ENCODE results near the gene AVPI1.
A peak's percentile ranks its signal among the peaks of the same experiment; 100 is the strongest.

AVPI1 gene

GRCh38 chr10:97686962-97687784 is at the start of gene AVPI1:
Gene AVPI1, minus strand, starts transcription at chr10:97687241. Its CDS starts 7,336 bp downstream, at chr10:97679905.
- peak; percentile 88 to 89 for DNase-seq (ENCODE audit: low read depth in 1 of 2, low spot score in 1 of 2)

- no peak for DNase-seq (ENCODE audit: low read depth in 1 of 2, low spot score in 1 of 2)
Measured at GRCh38 chr10:97736403-97736901, 49.4 kb upstream of the AVPI1 start.

DNA sequence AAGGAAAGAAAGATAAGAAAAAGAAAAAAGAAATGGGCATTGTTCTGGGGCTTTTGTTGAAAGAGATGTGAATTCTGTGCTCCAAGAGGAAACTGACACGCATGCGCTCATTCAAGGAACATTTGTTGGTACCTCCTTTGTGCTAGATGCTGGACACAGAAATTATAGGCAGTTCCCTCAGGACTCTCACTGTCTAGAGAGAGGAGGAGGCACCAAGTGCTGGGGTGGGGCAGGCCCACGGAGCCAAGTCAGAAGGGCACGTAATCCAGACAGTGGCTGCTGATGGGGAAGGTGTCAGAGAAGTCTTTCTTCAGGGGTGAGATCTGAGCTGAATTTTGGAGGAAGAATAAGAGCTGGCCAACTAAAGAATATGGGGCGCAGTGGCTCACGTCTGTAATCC is 47.0 kb upstream of the AVPI1 start:
- DNase-seq (ENCODE audit: low read depth in 1 of 2, low spot score in 1 of 2) = no peak

DNA sequence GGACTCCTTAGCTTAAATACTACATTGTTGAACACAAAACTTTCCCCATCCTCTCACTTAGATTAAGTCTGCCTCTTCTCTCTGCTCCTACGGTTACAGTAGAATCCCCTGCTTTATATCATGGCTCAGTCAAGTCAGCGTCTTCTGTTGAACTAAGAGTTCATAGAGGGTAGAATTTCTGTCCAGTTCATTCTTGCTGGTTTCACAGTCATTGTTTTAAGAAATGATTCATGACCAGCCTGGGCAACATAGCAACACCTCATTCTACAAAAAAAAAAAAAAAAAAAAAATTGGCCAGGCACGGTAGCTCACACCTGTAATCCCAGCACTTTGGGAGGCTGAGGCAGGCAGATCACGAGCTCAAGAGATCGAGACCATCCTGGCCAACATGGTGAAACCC is 46.2 kb upstream of the AVPI1 start:
- no peak for DNase-seq (ENCODE audit: low read depth in 1 of 2, low spot score in 1 of 2)

DNA sequence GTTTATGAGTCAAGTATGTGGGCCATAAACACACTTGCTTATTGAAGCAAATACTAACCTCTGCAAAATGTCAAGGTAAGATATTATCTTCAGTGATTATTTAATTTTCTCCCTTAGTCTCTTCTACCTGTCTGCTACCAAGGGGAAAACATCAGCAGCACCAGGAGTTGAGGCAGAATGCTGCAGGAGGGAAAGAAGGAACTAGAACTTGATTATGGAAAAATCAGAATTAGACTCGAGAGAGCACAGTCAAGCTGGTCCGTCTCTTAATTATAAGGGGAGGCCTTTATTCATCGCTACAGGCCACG is 45.0 kb upstream of the AVPI1 start:
- no peak for DNase-seq (ENCODE audit: low read depth in 1 of 2, low spot score in 1 of 2)

- peak in 1 of 2 donors; percentile 28 for DNase-seq (ENCODE audit: low read depth in 1 of 2, low spot score in 1 of 2)
Measured at GRCh38 chr10:97731346-97732051, 44.5 kb upstream of the AVPI1 start.

DNA sequence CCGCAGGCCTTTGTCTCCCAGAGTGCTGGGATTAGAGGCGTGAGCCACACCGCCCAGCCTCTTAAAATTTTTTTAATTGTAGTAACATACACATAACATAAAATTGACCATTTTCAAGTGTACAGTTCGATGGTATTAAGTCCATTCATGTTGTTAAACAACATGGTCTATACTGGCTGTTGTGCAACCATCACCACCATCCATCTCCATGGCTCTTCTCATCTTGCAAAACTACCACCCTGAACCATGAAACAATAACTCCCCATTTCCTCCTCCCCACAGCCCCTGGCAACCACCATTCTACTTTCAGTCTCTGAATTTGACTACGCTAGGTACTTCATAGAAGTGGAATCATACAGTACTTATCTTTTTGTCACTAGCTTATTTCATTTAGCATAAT is 42.0 kb upstream of the AVPI1 start:
- no peak for DNase-seq (ENCODE audit: low read depth in 1 of 2, low spot score in 1 of 2)

DNA sequence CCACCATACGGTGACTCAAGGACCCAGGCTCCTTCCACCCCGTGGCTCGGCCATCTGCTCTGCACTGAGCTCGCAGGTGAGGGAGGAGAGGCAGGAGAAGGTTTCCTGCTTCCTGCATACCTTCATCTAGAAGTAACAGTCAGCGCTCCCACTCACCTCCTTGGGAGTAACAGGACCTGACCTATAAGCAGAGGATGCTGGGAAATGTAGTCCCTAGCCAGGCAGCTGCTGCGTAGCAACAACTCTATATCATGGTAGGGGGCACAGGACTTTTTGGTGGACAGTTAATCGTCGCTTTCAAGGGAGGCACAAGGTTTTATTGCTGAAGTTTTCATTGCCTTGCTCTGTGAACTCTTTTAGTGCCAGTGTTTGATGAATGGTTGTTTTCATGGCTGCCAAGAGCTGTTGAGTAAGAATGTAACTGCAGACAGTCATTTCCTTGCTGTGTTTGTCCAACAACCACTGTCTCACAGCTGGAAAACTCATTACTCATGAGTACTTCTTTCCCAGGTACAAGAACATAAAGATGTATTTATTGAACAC is 39.7 kb upstream of the AVPI1 start:
- DNase-seq (ENCODE audit: low read depth in 1 of 2, low spot score in 1 of 2) = no peak

GRCh38 chr10:97724341-97724941 is 37.4 kb upstream of the AVPI1 start:
- DNase-seq (ENCODE audit: low read depth in 1 of 2, low spot score in 1 of 2) = no peak

DNA sequence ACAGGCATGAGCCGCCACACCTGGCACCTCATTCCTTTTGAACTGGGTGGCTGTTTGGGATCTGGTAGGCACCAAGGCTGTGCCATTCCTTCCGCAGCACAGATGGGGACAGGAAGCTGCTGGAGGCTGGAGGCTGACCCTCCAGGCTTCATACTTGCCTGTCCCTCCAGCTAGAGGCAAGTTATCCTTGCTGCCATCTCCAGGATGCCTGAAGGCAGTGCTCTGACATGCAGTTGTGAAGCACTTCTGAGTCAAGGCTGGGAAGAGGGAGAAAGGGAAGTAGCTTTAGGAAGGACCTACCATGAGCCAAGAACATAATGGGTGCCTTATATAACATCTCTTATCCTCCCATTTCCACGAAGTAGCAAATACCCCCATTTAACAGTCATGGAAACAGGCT is 36.0 kb upstream of the AVPI1 start:
- DNase-seq (ENCODE audit: low read depth in 1 of 2, low spot score in 1 of 2) = no peak

- no peak for DNase-seq (ENCODE audit: low read depth in 1 of 2, low spot score in 1 of 2)
Measured at GRCh38 chr10:97721871-97722780, 35.1 kb upstream of the AVPI1 start.

GRCh38 chr10:97719602-97720001 is 32.6 kb upstream of the AVPI1 start:
- no peak for DNase-seq (ENCODE audit: low read depth in 1 of 2, low spot score in 1 of 2)

DNA sequence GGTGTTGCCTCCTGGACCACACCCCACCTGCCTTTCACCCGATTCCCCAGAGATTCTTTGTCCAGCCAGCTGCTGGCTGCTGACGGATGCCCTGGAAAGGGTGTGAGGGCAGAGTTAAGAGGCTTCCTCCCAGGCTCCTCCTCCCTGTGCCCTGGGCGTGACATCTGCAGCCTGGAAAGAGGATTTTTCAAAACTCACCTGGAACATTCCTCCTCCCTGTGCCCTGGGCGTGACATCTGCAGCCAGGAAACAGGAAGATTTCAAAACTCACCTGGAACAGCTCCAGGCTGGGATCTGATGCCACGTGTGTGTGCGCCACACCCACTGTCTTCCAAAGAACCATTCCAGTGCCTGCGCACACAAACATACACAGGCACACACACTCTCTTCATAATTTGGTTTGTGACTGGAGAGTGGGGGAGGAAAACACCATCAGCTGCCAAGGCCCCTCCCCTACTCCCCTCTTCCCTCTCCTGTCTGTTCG is 31.7 kb upstream of the AVPI1 start:
- no peak for DNase-seq (ENCODE audit: low read depth in 1 of 2, low spot score in 1 of 2)

DNA sequence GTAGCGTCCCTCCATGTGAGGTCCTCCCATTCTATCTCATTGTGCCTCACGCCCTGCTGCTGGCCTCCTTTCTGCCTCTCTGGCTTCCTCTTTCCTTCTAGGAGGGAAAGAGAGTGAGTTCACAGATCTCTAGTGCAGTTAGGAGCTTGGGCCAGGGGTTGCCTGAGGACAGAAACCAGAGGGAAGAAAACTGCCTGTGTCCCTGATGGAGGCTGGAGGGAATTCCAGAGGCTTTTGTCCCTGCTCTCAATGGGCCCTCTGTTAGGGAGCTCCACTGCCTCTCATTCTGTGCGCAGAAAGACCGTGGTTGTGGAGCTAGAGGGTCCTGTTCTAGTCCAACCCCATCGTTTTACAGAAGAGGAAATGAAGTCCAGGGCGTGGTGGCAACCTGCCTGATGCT is 31.1 kb upstream of the AVPI1 start:
- no peak for DNase-seq (ENCODE audit: low read depth in 1 of 2, low spot score in 1 of 2)

- no peak for DNase-seq (ENCODE audit: low read depth in 1 of 2, low spot score in 1 of 2)
Measured at GRCh38 chr10:97717627-97718026, 30.6 kb upstream of the AVPI1 start.

DNA sequence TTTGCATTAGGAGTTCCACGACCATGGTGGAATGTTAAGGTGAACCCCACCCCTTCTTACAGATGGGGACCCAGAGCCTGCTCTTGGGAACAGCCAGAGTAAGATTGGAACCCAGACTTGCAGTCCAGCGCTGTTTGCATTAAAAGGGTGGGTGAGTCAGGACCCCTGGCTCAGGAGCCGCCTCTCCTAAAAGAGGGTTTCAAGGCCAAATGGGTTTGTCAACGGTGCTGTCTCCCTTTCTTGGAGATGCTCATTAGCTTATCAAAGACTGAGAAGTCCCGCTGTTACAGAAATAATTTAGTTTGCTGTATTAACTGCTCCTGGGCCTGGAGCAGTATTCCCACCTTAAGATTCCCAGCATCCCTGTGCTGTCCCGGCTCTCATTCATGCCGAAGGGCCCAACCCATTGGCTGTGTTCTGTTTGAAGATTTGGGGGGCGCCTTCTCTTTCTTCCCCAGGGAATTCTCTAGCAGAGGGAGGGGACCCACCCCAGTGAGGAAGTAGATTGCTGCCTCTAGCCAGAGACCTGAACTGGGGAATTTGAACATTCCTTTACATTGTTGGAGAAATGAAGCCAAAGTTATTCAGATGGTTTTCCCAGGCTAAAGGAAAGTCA is 28.3 kb upstream of the AVPI1 start:
- no peak for DNase-seq (ENCODE audit: low read depth in 1 of 2, low spot score in 1 of 2)

DNA sequence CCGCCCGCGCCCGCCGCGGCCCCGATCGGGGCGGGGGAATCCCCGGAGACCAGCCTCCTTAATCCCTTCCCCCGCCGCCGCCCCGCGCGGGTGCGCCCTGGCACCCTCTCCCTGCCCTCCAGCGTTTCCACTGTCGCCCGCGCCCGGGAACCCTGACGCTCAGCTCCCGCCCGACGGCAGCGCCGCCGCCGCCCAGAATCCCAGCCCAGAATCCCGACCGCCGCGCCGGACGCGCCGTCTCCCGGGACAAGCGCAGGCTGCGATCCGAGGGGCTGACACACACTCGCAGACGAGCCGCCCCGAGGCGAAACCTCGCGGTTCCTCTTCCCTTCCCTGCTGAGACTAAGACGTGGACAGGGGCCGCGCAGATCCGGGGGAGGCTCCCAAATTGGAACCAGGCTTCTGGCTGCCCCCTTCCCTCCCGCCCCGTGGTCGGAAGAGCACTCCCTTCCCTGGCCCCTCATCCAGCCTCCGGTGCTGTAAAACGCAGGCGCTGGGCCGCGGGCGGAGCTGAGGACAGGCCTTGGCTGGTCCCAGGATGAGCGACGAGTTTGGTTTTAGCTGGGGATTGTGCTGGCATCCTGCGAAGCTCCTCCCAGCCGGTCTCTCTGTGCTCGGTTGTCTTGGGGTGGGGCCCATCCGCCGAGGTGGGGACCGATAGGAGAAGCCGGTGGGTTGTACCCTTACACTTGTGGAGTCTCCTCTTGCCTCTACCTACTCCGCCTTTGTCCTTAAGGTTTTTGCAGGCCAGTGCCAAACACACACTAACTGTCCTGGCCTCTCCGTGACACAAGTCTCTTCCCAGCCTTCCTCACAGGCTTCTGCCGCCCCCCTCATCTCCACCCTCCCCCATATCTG is 27.6 kb upstream of the AVPI1 start:
- no peak for DNase-seq (ENCODE audit: low read depth in 1 of 2, low spot score in 1 of 2)

- peak in 1 of 2 donors; percentile 36 for DNase-seq (ENCODE audit: low read depth in 1 of 2, low spot score in 1 of 2)
Measured at GRCh38 chr10:97713826-97714400, 26.9 kb upstream of the AVPI1 start.

DNA sequence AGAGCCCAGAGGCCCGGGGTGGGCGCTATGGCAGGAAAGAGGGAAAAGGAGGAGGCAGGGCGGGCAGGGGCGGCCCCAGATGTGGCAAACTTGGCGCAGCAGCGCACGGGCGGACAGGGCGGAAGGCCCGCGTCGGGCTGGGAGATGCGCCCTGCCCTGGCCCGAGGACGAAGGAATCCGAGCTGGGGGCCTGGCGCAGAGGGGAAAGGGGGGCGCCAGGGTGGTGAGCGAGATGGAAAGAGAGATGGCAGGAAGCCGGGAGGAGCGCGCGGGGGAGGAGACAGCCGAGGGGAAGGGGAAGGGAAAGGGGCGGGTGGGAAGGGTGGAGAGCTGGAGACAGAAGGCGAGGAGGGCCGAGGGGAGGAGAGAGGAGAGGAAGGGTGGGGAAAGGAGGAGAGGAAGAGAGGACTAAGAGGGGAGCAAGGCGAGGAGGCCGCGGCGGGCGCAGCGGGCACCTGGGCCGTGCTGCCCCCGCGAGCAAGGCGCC is 26.3 kb upstream of the AVPI1 start, which contains the start of gene MARVELD1:
TSS of gene MARVELD1 (plus strand) at position 392 of the 487 bp plus-strand sequence. CDS start 147 bp downstream, outside the sequence.
- no peak for DNase-seq (ENCODE audit: low read depth in 1 of 2, low spot score in 1 of 2)
